H7 (cell line): ENCODE data around the gene TUBB8. TPM values are rescaled to one million over a fixed set of nuclear protein-coding genes. Genes with fewer than 3 reads are reported as not detected.

Experiments used
- total RNA-seq: library from RNA; depleted of rRNA; stranded (reverse); fragments of >200 nt; shearing (Covaris generic); gene quantifications from 2 replicates; pipeline ENCODE4 v1.2.3, GENCODE V29; 2014; rRNA removed

TUBB8 gene
- total RNA-seq, 1 experiment from 2014 or later, result 2.5 TPM

Other genes with a start within 250 kb of the TUBB8 start
- gene ZMYND11, start 86.2 kb upstream of the TUBB8 start, total RNA-seq, result 18.8 and 24.4 TPM in 2 replicates